HL-60 (cell line): Measurements from ENCODE around the gene GORASP1.
A peak's percentile ranks its signal among the peaks of the same experiment; 100 is the strongest.

Experiments
- DNase-seq, 2 experiments: peaks; one replicate each; pipeline ENCODE4 v3.0.0-alpha.2; 2010 to 2020; ENCODE audit warnings: low read depth in 1 of 2, low spot score in 1 of 2
- H3K27ac ChIP-seq: fragments of 250-450 bp; sonication (Bioruptor Pico); replicated peaks from 2 replicates; pipeline ENCODE4 v1.5.1; 2020; ENCODE audit warnings: mild to moderate bottlenecking, moderate library complexity
- H3K27me3 ChIP-seq: fragments of 250-450 bp; sonication (Bioruptor Pico); 2 replicates; pipeline ENCODE4 v1.5.1; 2021; ENCODE audit warnings: mild to moderate bottlenecking, moderate library complexity; ENCODE audit not compliant: insufficient read depth, poor library complexity, severe bottlenecking
- H3K4me3 ChIP-seq: replicated peaks from 2 replicates; pipeline ENCODE4 v1.5.1; 2011; ENCODE audit warnings: mild to moderate bottlenecking, control low read depth, low read length; ENCODE audit not compliant: insufficient read depth
- GABPA ChIP-seq: IDR thresholded peaks from 2 replicates; pipeline ENCODE4 v1.6.1; 2012; ENCODE audit warnings: low read depth
- POLR2AphosphoS5 ChIP-seq: IDR thresholded peaks from 2 replicates; pipeline ENCODE4 v1.6.1; 2012; ENCODE audit warnings: low read depth
- SPI1 ChIP-seq: IDR thresholded peaks from 2 replicates; pipeline ENCODE4 v1.6.1; 2012; ENCODE audit warnings: low read depth, mild to moderate bottlenecking, borderline replicate concordance
- TF ChIP-seq, protein P1 (sequence below): IDR thresholded peaks from one replicate; pipeline ENCODE4 v1.5.1; 2011; ENCODE audit warnings: low read length, control low read depth, inconsistent platforms; ENCODE audit not compliant: insufficient read depth
- TF ChIP-seq, protein P2 (sequence below): IDR thresholded peaks from 2 replicates; pipeline ENCODE4 v1.6.1; 2012; ENCODE audit warnings: low read depth; ENCODE audit not compliant: insufficient replicate concordance

Gene GORASP1

DNA sequence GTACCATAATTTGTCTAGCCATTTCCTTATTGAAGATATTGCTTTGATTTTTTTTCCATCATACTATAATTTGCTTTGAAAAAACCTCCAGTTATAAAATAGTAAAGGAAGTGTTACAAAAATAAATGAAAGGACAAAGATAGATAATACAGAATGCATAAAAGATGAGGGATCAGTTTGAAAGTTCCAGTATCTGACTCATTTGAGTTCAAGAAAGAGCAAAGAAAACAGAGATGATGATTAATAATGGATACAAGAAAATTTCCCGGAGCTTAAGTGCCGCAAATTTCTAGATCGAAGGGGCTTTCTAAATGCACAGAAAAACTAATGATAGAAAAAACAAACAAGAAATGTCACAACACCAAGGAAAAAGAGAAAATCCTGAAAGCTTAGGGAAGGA lies 51.3 kb downstream of the GORASP1 start:
- DNase-seq, result no peak
- no peak overlapping the region for H3K27ac ChIP-seq
- TF ChIP-seq SPI1, result no peak
- TF ChIP-seq, protein P1, sequence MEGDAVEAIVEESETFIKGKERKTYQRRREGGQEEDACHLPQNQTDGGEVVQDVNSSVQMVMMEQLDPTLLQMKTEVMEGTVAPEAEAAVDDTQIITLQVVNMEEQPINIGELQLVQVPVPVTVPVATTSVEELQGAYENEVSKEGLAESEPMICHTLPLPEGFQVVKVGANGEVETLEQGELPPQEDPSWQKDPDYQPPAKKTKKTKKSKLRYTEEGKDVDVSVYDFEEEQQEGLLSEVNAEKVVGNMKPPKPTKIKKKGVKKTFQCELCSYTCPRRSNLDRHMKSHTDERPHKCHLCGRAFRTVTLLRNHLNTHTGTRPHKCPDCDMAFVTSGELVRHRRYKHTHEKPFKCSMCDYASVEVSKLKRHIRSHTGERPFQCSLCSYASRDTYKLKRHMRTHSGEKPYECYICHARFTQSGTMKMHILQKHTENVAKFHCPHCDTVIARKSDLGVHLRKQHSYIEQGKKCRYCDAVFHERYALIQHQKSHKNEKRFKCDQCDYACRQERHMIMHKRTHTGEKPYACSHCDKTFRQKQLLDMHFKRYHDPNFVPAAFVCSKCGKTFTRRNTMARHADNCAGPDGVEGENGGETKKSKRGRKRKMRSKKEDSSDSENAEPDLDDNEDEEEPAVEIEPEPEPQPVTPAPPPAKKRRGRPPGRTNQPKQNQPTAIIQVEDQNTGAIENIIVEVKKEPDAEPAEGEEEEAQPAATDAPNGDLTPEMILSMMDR, result no peak
- TF ChIP-seq GABPA, result no peak
- TF ChIP-seq POLR2AphosphoS5, result no peak
- TF ChIP-seq, protein P2, sequence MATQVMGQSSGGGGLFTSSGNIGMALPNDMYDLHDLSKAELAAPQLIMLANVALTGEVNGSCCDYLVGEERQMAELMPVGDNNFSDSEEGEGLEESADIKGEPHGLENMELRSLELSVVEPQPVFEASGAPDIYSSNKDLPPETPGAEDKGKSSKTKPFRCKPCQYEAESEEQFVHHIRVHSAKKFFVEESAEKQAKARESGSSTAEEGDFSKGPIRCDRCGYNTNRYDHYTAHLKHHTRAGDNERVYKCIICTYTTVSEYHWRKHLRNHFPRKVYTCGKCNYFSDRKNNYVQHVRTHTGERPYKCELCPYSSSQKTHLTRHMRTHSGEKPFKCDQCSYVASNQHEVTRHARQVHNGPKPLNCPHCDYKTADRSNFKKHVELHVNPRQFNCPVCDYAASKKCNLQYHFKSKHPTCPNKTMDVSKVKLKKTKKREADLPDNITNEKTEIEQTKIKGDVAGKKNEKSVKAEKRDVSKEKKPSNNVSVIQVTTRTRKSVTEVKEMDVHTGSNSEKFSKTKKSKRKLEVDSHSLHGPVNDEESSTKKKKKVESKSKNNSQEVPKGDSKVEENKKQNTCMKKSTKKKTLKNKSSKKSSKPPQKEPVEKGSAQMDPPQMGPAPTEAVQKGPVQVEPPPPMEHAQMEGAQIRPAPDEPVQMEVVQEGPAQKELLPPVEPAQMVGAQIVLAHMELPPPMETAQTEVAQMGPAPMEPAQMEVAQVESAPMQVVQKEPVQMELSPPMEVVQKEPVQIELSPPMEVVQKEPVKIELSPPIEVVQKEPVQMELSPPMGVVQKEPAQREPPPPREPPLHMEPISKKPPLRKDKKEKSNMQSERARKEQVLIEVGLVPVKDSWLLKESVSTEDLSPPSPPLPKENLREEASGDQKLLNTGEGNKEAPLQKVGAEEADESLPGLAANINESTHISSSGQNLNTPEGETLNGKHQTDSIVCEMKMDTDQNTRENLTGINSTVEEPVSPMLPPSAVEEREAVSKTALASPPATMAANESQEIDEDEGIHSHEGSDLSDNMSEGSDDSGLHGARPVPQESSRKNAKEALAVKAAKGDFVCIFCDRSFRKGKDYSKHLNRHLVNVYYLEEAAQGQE, result no peak
- H3K27me3 ChIP-seq, result no peaks in the 10 kb centered on the region
- no peak overlapping the region for H3K4me3 ChIP-seq

DNA sequence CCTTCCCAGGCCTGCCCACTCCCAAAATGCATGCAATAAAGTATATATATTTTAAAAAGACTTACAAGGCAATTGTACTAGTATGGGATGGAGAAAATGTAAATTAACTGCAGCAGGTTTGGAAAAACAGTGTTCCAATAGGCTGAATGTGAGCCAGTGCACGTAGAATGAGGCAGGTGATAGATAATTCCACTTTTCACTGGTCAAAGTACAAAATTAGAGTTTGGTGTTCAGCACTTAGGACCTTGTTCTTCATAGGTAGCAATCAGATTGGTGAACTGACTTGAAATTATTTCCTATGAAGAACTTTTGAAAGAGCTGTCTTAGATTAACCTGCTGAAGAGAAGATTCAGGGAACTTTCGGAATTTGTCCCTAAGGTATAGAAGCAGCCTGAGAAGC lies 53.7 kb downstream of the GORASP1 start:
- Histone ChIP-seq H3K4me3 (no peak overlapping the region), H3K27me3 (no peaks in the 10 kb centered on the region), H3K27ac (no peak overlapping the region)
- no peak for TF ChIP-seq POLR2AphosphoS5
- no peak for TF ChIP-seq SPI1
- TF ChIP-seq, protein P1, result no peak
- TF ChIP-seq GABPA, result no peak
- TF ChIP-seq, protein P2, result no peak
- DNase-seq, result no peak

DNA sequence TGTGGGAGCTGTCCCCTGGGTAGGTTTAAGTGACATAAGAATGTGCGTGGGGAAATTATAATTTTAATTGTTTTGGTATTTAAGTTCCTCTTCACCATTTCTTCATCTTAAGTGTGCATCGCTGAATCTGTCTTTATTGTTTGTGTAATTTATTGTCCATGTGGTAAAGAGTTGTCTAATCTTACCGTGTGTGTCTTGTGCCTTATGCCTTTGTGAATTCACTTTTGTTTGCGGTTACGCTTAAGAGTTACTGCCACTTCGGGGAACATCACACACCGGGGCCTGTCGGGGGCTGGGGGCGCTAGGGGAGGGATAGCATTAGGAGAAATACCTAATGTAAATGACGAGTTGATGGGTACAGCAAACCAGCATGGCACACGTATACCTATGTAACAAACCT lies 54.8 kb downstream of the GORASP1 start:
- no peaks in the 10 kb centered on the region for H3K27me3 ChIP-seq
- H3K27ac ChIP-seq, result peak overlapping the region; percentile 74
- TF ChIP-seq SPI1, result no peak
- no peak for TF ChIP-seq POLR2AphosphoS5
- no peak for TF ChIP-seq GABPA
- TF ChIP-seq, protein P2, result no peak
- TF ChIP-seq, protein P1, result no peak
- peak; percentile 2 to 18 for DNase-seq
- peak overlapping the region; percentile 66 for H3K4me3 ChIP-seq
